HG02588 (cell line): ENCODE data around the gene CBX8.

ENCODE experiments used
- ATAC-seq: cut with Tn5 transposase; IDR thresholded peaks from one replicate; pipeline ENCODE4 v1.9.1; 2021; ENCODE audit warnings: mild to moderate bottlenecking, moderate library complexity; ENCODE audit not compliant: unreplicated experiment

The CBX8 gene

GRCh38 chr17:79835953-79836509 lies 39.2 kb upstream of the CBX8 start:
- ATAC-seq, result no peak

GRCh38 chr17:79835470-79835899 lies 38.6 kb upstream of the CBX8 start:
- ATAC-seq, result no peak

- ATAC-seq, result no peak
Observed at GRCh38 chr17:79834565-79835469, 37.9 kb upstream of the CBX8 start.

GRCh38 chr17:79833744-79834564 lies 37.1 kb upstream of the CBX8 start:
- ATAC-seq, result no peak

GRCh38 chr17:79833110-79833450 lies 36.2 kb upstream of the CBX8 start:
- no peak for ATAC-seq

- no peak for ATAC-seq
Observed at GRCh38 chr17:79832218-79833109, 35.6 kb upstream of the CBX8 start.

GRCh38 chr17:79831265-79832217 lies 34.7 kb upstream of the CBX8 start:
- no peak for ATAC-seq

GRCh38 chr17:79830763-79831264 lies 33.9 kb upstream of the CBX8 start:
- no peak for ATAC-seq

GRCh38 chr17:79830303-79830702 lies 33.4 kb upstream of the CBX8 start:
- no peak for ATAC-seq

- no peak for ATAC-seq
Observed at GRCh38 chr17:79829457-79829856, 32.6 kb upstream of the CBX8 start.

- no peak for ATAC-seq
Observed at GRCh38 chr17:79829004-79829403, 32.1 kb upstream of the CBX8 start.

- ATAC-seq, result no peak
Observed at GRCh38 chr17:79826841-79827578, 30.1 kb upstream of the CBX8 start.

GRCh38 chr17:79826204-79826680 lies 29.4 kb upstream of the CBX8 start:
- ATAC-seq, result no peak

GRCh38 chr17:79825580-79825921 lies 28.7 kb upstream of the CBX8 start:
- no peak for ATAC-seq

- no peak for ATAC-seq
Observed at GRCh38 chr17:79824893-79825579, 28.2 kb upstream of the CBX8 start.

GRCh38 chr17:79824234-79824633 lies 27.4 kb upstream of the CBX8 start:
- no peak for ATAC-seq

- no peak for ATAC-seq
Observed at GRCh38 chr17:79822583-79823124, 25.8 kb upstream of the CBX8 start.
